HepG2 (cell line): ENCODE data around the gene OGFOD3. TPM values are rescaled to one million over a fixed set of nuclear protein-coding genes. Genes with fewer than 3 reads are reported as not detected.

Source experiments
- ATAC-seq: fragments of 200-7000 bp; cut with Tn5 transposase; 3 replicates; pipeline ENCODE4 v1.9.1; 2020; ENCODE audit warnings: mild to moderate bottlenecking, moderate library complexity
- BruUV-seq: library from RNA; stranded (reverse); fragments of 400-500 nt; replicated peaks from 2 replicates; lab custom pipeline; 2021; lab: Mats Ljungman, UMichigan
- CTCF ChIA-PET: fragments of 300-600 bp; formaldehyde crosslinking; extraction: SDS; loops from one replicate; lab custom pipeline; 2021; ENCODE audit warnings: low total read pairs, inconsistent platforms, low intra/inter-chr PET ratio; lab: Yijun Ruan, JAX
- POLR2A ChIA-PET: fragments of 350-600 bp; sonication (Branson Sonifier 250); formaldehyde crosslinking; loops from one replicate; lab custom pipeline; 2020; ENCODE audit warnings: antibody characterized with exemption, inconsistent platforms; lab: Yijun Ruan, JAX
- DNase-seq: peaks from one replicate; pipeline ENCODE4 v3.0.0-alpha.2; 2015; ENCODE audit warnings: low spot score
- FAIRE-seq: peaks from 3 replicates; lab custom pipeline; 2011; peaks lifted over from hg19 to GRCh38; lab: Jason Lieb, UNC
- H2AFZ ChIP-seq: one replicate; pipeline ENCODE4 v1.6.1; 2011; ENCODE audit warnings: low read length, inconsistent platforms
- H3K27ac ChIP-seq: fragments of 300-600 bp; 3 replicates; pipeline ENCODE4 v1.8.0; 2011; ENCODE audit warnings: mixed run types, mild to moderate bottlenecking, mixed read lengths, low read length, inconsistent platforms; ENCODE audit not compliant: insufficient read depth; ENCODE audit errors: extremely low read length
- H3K27me3 ChIP-seq, 2 experiments: fragments of 200-600 bp in 1 of 2; 2 replicates in 1 of 2; 3 replicates in 1 of 2; pipeline versions ENCODE4 v1.6.0 to v1.8.0; 2011; ENCODE audit warnings: low read length in 2 of 2, mild to moderate bottlenecking in 2 of 2, moderate library complexity in 2 of 2, inconsistent platforms in 1 of 2; ENCODE audit not compliant: insufficient read depth in 2 of 2, control insufficient read depth in 1 of 2
- H3K36me3 ChIP-seq, 2 experiments: fragments of 200-600 bp in 1 of 2; replicated peaks in 1 of 2; 2 replicates in 1 of 2; 3 replicates in 1 of 2; pipeline versions ENCODE4 v1.5.1 to v1.8.0; 2011; ENCODE audit warnings: low read length in 2 of 2, inconsistent platforms in 1 of 2; ENCODE audit not compliant: insufficient read depth in 2 of 2, control insufficient read depth in 1 of 2
- H3K4me1 ChIP-seq: 2 replicates; pipeline ENCODE4 v1.5.1; 2012; ENCODE audit warnings: low read length, inconsistent platforms; ENCODE audit not compliant: insufficient read depth
- H3K4me2 ChIP-seq: 2 replicates; pipeline ENCODE4 v1.6.0; 2011; ENCODE audit warnings: low read depth, low read length, inconsistent platforms
- H3K4me3 ChIP-seq, 3 experiments: fragments of 200-600 bp in 1 of 3; sonication (generic), shearing (Covaris generic) in 1 of 3; replicated peaks in 1 of 3; 2 replicates each; pipeline ENCODE4 v1.5.1; 2011 to 2016; ENCODE audit warnings: low read length in 3 of 3, inconsistent platforms in 2 of 3, low read depth in 2 of 3, mild to moderate bottlenecking in 2 of 3, control low read depth in 1 of 3, mixed read lengths in 1 of 3; ENCODE audit not compliant: insufficient read depth in 1 of 3
- H3K79me2 ChIP-seq: one replicate; pipeline ENCODE4 v1.6.1; 2011; ENCODE audit warnings: low read length, inconsistent platforms; ENCODE audit not compliant: insufficient read depth
- H3K9ac ChIP-seq: 2 replicates; pipeline ENCODE4 v1.6.0; 2011; ENCODE audit warnings: mild to moderate bottlenecking, low read depth, low read length, inconsistent platforms; ENCODE audit not compliant: insufficient read depth
- H3K9me3 ChIP-seq: 2 replicates; pipeline ENCODE4 v1.5.1; 2012; ENCODE audit warnings: mild to moderate bottlenecking, low read length
- H4K20me1 ChIP-seq: 2 replicates; pipeline ENCODE4 v1.6.0; 2011; ENCODE audit warnings: inconsistent platforms, mild to moderate bottlenecking, low read length, moderate library complexity; ENCODE audit not compliant: insufficient read depth
- NCOA2 ChIP-seq: sonication (generic); formaldehyde crosslinking; IDR thresholded peaks from 2 replicates; pipeline ENCODE4 v1.8.0; 2022; ENCODE audit warnings: inconsistent platforms
- THYN1 ChIP-seq: sonication (generic); formaldehyde crosslinking; IDR thresholded peaks from 2 replicates; pipeline ENCODE4 v1.8.1; 2023; ENCODE audit warnings: low read depth, mild to moderate bottlenecking, moderate library complexity, missing genetic modification reagents, borderline replicate concordance
- ZBTB7B ChIP-seq: sonication (generic); formaldehyde crosslinking; IDR thresholded peaks from 2 replicates; pipeline ENCODE4 v1.4.0; 2020; ENCODE audit warnings: missing genetic modification reagents
- ZNF317 ChIP-seq: sonication (generic); formaldehyde crosslinking; IDR thresholded peaks from 2 replicates; pipeline ENCODE4 v1.5.0; 2020; ENCODE audit warnings: mild to moderate bottlenecking, missing genetic modification reagents
- ZNF501 ChIP-seq: sonication (generic); formaldehyde crosslinking; IDR thresholded peaks from 2 replicates; pipeline ENCODE4 v1.5.1; 2020; ENCODE audit warnings: mild to moderate bottlenecking, moderate library complexity, missing genetic modification reagents
- WGBS: methylation state at CpG from one replicate; pipeline ENCODE4 v1.1.6; 2017; ENCODE audit warnings: low lambda C conversion rate; 5-methylcytosine and 5-hydroxymethylcytosine counted together
- in situ Hi-C: cut with HindIII; loops from 2 replicates; pipeline ENCODE4 v1.10.0; 2017; ENCODE audit warnings: low pct_unique_long_range_greater_than_20kb; ENCODE audit not compliant: extremely low pct_ligation_motif_present
- intact Hi-C: fragments of 100-400 bp; cut with micrococcal nuclease; formaldehyde crosslinking; loops from one replicate; pipeline ENCODE4 v1.10.0; 2022; ENCODE audit not compliant: unreplicated experiment
- polyA plus RNA-seq, 8 experiments: library from polyadenylated mRNA; depleted of rRNA in 3 of 8; stranded (reverse) in 7 of 8; unstranded in 1 of 8; fragments of >200 nt; fragmentation: Illumina TruSeq in 4 of 8; extraction: Trizol in 4 of 8; gene quantifications; 2 replicates each; pipeline versions ENCODE4 v1.2.1 to v1.2.3, GENCODE V29; 2011 to 2016; ENCODE audit warnings: low read depth in 4 of 8, missing spikeins in 1 of 8, mixed read lengths in 1 of 8; ENCODE audit not compliant: insufficient read depth in 1 of 8
- total RNA-seq, 5 experiments: library from RNA; depleted of rRNA; stranded (reverse); fragments of >200 nt; fragmentation: Illumina TruSeq; extraction: Trizol; gene quantifications; 2 replicates each; pipeline ENCODE4 v1.2.3, GENCODE V29; 2016; ENCODE audit warnings: low read depth in 1 of 5
- TF ChIP-seq, protein P1 (sequence below): sonication (generic); formaldehyde crosslinking; IDR thresholded peaks from 2 replicates; pipeline ENCODE4 v1.8.0; 2022; ENCODE audit warnings: mild to moderate bottlenecking, missing genetic modification reagents, moderate library complexity
- TF ChIP-seq, protein P2 (sequence below): sonication (generic); formaldehyde crosslinking; IDR thresholded peaks from 2 replicates; pipeline ENCODE4 v1.5.0; 2020; ENCODE audit warnings: mild to moderate bottlenecking, missing genetic modification reagents

Gene OGFOD3
- total and polyA plus RNA-seq, 2 of the 13 experiments (the other 11 are each of a cell fraction or from before 2014, with no cell fraction given), result 40.0 to 42.1 TPM

DNA sequence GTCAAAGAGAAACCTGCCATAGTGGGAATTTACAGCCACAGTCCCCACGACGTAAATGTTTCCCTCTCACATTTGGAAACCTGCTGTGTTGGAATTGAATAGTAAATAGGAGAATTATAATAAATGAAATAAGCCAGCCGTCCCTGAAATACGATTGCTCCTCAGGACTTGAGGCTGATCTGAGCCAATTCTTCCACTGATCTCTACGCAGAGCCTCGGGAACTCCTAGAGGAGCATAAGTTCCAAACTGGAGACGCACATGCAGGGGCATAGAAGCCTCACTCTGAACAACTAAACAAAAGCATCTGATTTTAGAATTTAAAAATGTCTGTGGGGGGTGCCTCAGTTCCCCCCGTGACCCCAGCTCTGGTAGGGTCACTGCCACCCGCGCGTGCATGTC lies 69.5 kb downstream of the OGFOD3 start:
- no peaks in the 10 kb centered on the region for H3K9me3 ChIP-seq
- peaks cover 17% of the 10 kb centered on the region for H3K79me2 ChIP-seq
- FAIRE-seq (no peak), ATAC-seq (no peak), DNase-seq (no peak)
- H4K20me1 ChIP-seq, result no peaks in the 10 kb centered on the region
- peak overlapping the region; percentile 44 for H3K9ac ChIP-seq
- peaks cover 94% of the 10 kb centered on the region for H3K4me1 ChIP-seq
- in situ Hi-C loops, result no loop called here
- CTCF ChIA-PET, result interaction anchor here (1.7 kb wide), 1 partner anchor 206 kb away, joined by 5 read pairs; no protein-coding TSS in a partner anchor
- H3K27me3 ChIP-seq, result no peaks in the 10 kb centered on the region
- intact Hi-C loops, result no loop called here
- POLR2A ChIA-PET, result interaction anchor here (0.7 to 2.2 kb wide), 8 partner anchors 10 to 195 kb away, joined by 3 to 8 read pairs (median 4); no protein-coding TSS in a partner anchor
- no peak overlapping the region for H2AFZ ChIP-seq
- no peaks in the 10 kb centered on the region for H3K36me3 ChIP-seq
- WGBS, result 67% methylated on average over 11 of the region's 11 CpGs
- H3K4me2 ChIP-seq, result peak overlapping the region; percentile 58
- TF ChIP-seq ZNF501 (CRISPR knock-in tag) (0 out of 2 replicates have a peak, but pooled peaks have one; percentile 21), NCOA2 (0 out of 2 replicates have a peak, but pooled peaks have one; percentile 13), ZNF317 (0 out of 2 replicates have a peak, but pooled peaks have one; percentile 41), THYN1 (CRISPR knock-in tag) (no peak), ZBTB7B (CRISPR knock-in tag) (0 out of 2 replicates have a peak, but pooled peaks have one; percentile 8)
- TF ChIP-seq, protein P1, sequence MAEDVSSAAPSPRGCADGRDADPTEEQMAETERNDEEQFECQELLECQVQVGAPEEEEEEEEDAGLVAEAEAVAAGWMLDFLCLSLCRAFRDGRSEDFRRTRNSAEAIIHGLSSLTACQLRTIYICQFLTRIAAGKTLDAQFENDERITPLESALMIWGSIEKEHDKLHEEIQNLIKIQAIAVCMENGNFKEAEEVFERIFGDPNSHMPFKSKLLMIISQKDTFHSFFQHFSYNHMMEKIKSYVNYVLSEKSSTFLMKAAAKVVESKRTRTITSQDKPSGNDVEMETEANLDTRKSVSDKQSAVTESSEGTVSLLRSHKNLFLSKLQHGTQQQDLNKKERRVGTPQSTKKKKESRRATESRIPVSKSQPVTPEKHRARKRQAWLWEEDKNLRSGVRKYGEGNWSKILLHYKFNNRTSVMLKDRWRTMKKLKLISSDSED (CRISPR knock-in tag), result no peak
- TF ChIP-seq, protein P2, sequence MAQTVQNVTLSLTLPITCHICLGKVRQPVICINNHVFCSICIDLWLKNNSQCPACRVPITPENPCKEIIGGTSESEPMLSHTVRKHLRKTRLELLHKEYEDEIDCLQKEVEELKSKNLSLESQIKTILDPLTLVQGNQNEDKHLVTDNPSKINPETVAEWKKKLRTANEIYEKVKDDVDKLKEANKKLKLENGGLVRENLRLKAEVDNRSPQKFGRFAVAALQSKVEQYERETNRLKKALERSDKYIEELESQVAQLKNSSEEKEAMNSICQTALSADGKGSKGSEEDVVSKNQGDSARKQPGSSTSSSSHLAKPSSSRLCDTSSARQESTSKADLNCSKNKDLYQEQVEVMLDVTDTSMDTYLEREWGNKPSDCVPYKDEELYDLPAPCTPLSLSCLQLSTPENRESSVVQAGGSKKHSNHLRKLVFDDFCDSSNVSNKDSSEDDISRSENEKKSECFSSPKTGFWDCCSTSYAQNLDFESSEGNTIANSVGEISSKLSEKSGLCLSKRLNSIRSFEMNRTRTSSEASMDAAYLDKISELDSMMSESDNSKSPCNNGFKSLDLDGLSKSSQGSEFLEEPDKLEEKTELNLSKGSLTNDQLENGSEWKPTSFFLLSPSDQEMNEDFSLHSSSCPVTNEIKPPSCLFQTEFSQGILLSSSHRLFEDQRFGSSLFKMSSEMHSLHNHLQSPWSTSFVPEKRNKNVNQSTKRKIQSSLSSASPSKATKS (CRISPR knock-in tag), result peak; percentile 30; the same call in 1 of the 2 replicates
- no TSS peak for BruUV-seq
- H3K4me3 ChIP-seq, result peak overlapping the region in 1 of 3 experiments; percentile 19; a peak in 2 of 6 replicates
- H3K27ac ChIP-seq, result peak overlapping the region; percentile 28
